Measurements from ENCODE around the gene FTO.

DNA sequence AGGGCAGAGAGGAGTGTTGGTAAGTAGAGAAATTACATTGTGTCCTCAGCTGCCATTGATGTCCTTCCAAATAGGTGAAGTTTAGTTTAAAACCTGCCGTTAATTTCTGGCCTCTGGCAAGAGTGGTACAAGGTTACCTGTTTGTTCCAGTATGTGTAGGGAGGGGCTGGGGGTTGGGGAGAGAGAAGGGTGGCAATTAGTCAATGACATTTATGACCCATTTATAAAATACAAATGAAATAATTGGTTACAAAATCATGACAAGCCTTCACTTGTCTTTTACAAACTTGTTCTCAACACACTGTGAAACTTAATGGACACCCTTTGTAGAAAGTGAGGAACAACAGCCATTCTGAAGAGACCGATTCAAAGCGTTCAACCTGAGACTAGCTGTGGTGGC is 281.0 kb downstream of the FTO start:
- TF ChIP-seq, protein P1, sequence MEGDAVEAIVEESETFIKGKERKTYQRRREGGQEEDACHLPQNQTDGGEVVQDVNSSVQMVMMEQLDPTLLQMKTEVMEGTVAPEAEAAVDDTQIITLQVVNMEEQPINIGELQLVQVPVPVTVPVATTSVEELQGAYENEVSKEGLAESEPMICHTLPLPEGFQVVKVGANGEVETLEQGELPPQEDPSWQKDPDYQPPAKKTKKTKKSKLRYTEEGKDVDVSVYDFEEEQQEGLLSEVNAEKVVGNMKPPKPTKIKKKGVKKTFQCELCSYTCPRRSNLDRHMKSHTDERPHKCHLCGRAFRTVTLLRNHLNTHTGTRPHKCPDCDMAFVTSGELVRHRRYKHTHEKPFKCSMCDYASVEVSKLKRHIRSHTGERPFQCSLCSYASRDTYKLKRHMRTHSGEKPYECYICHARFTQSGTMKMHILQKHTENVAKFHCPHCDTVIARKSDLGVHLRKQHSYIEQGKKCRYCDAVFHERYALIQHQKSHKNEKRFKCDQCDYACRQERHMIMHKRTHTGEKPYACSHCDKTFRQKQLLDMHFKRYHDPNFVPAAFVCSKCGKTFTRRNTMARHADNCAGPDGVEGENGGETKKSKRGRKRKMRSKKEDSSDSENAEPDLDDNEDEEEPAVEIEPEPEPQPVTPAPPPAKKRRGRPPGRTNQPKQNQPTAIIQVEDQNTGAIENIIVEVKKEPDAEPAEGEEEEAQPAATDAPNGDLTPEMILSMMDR (IDR thresholded peaks at IDR 0.05), result no peak
- TF ChIP-seq POLR2A (IDR thresholded peaks at IDR 0.05), result no peak

All from adrenal gland (tissue), 5 donors.